H1 (cell line): Measurements from ENCODE around the gene ASIC5. TPM values are rescaled to one million over a fixed set of nuclear protein-coding genes. Genes with fewer than 3 reads are reported as not detected.

ENCODE experiments used
- CTCF ChIA-PET: fragments of 300-600 bp; sonication (Branson Sonifier 250); formaldehyde crosslinking; loops from one replicate; lab custom pipeline; 2021; ENCODE audit not compliant: partially characterized antibody; lab: Charles Lee
- POLR2A ChIA-PET: fragments of 300-600 bp; sonication (Branson Sonifier 250); formaldehyde crosslinking; loops from one replicate; lab custom pipeline; 2021; ENCODE audit warnings: inconsistent platforms; ENCODE audit not compliant: partially characterized antibody; lab: Charles Lee
- DNase-seq, 2 experiments: peaks; one replicate each; pipeline versions ENCODE4 v3.0.0 to v3.0.0-alpha.2; 2010 to 2022; ENCODE audit warnings: low spot score in 2 of 2, low read depth in 1 of 2, mixed read lengths in 1 of 2
- FAIRE-seq: peaks from 2 replicates; lab custom pipeline; 2011; peaks lifted over from hg19 to GRCh38; lab: Jason Lieb, UNC
- H2AFZ ChIP-seq: 2 replicates; pipeline ENCODE4 v1.8.1; 2012; ENCODE audit warnings: low read length, inconsistent platforms
- H2AK5ac ChIP-seq: 2 replicates; pipeline ENCODE4 v1.6.1; 2013; ENCODE audit warnings: low read depth, low read length
- H2BK120ac ChIP-seq: replicated peaks from 2 replicates; pipeline ENCODE3; 2013; ENCODE audit warnings: low read depth, low read length, inconsistent platforms
- H2BK12ac ChIP-seq: 2 replicates; pipeline ENCODE4 v1.6.1; 2013; ENCODE audit warnings: low read depth, low read length
- H2BK15ac ChIP-seq: 2 replicates; pipeline ENCODE4 v1.6.1; 2013; ENCODE audit warnings: low read length
- H2BK20ac ChIP-seq: 2 replicates; pipeline ENCODE4 v1.6.1; 2013; ENCODE audit warnings: low read length
- H2BK5ac ChIP-seq: 2 replicates; pipeline ENCODE4 v1.6.1; 2013; ENCODE audit warnings: low read depth, low read length
- H3K14ac ChIP-seq: 2 replicates; pipeline ENCODE4 v1.6.1; 2013; ENCODE audit warnings: inconsistent platforms; ENCODE audit not compliant: insufficient read length
- H3K18ac ChIP-seq: 2 replicates; pipeline ENCODE4 v1.6.1; 2013; ENCODE audit warnings: low read length; ENCODE audit errors: extremely low read depth
- H3K23ac ChIP-seq: 2 replicates; pipeline ENCODE4 v1.6.1; 2013; ENCODE audit warnings: inconsistent platforms; ENCODE audit not compliant: insufficient read length
- H3K23me2 ChIP-seq: 2 replicates; pipeline ENCODE4 v1.6.1; 2013; ENCODE audit warnings: low read depth, low read length
- H3K27ac ChIP-seq: 2 replicates; pipeline ENCODE4 v1.6.1; 2011; ENCODE audit warnings: low read depth, low read length, inconsistent platforms
- H3K27me3 ChIP-seq, 4 experiments: replicated peaks in 1 of 4; 1 replicate in 1 of 4; 2 replicates in 3 of 4; pipeline versions ENCODE4 v1.6.1 to v1.8.1; 2011 to 2013; ENCODE audit warnings: low read length in 3 of 4, mild to moderate bottlenecking in 3 of 4, inconsistent platforms in 2 of 4, mixed read lengths in 2 of 4, moderate library complexity in 1 of 4; ENCODE audit not compliant: control insufficient read depth in 3 of 4, insufficient read depth in 3 of 4; ENCODE audit errors: extremely low read depth in 1 of 4
- H3K36me3 ChIP-seq, 4 experiments: 2 replicates each; pipeline versions ENCODE4 v1.6.1 to v1.8.1; 2011 to 2013; ENCODE audit warnings: mild to moderate bottlenecking in 4 of 4, low read length in 3 of 4, moderate library complexity in 2 of 4, control low read depth in 1 of 4, inconsistent platforms in 1 of 4; ENCODE audit not compliant: insufficient read depth in 4 of 4, control insufficient read depth in 2 of 4
- H3K4ac ChIP-seq: replicated peaks from 2 replicates; pipeline ENCODE3; 2013; ENCODE audit warnings: low read length, low read depth, mixed read lengths, inconsistent platforms; ENCODE audit not compliant: insufficient read length
- H3K4me1 ChIP-seq, 4 experiments: replicated peaks in 1 of 4; 1 replicate in 1 of 4; 2 replicates in 3 of 4; pipeline versions ENCODE4 v1.6.1 to v1.8.1; 2011 to 2013; ENCODE audit warnings: low read length in 3 of 4, inconsistent platforms in 2 of 4, mixed read lengths in 1 of 4; ENCODE audit not compliant: insufficient read depth in 4 of 4, control insufficient read depth in 3 of 4
- H3K4me2 ChIP-seq, 2 experiments: 2 replicates each; pipeline versions ENCODE4 v1.6.1 to v1.8.1; 2011 to 2013; ENCODE audit warnings: low read depth in 2 of 2, low read length in 2 of 2, control low read depth in 1 of 2, inconsistent platforms in 1 of 2, mild to moderate bottlenecking in 1 of 2; ENCODE audit not compliant: insufficient read depth in 1 of 2
- H3K4me3 ChIP-seq, 4 experiments: fragments of 200-600, 300-600 bp in 1 of 4; sonication (generic), shearing (Covaris generic), sonication (Bioruptor Twin) in 1 of 4; 2 replicates each; pipeline versions ENCODE4 v1.5.1 to v1.8.1; 2011 to 2016; ENCODE audit warnings: low read length in 4 of 4, low read depth in 3 of 4, control low read depth in 2 of 4, inconsistent platforms in 2 of 4, mild to moderate bottlenecking in 2 of 4, mixed read lengths in 1 of 4, moderate library complexity in 1 of 4; ENCODE audit not compliant: insufficient read depth in 2 of 4; ENCODE audit errors: extremely low read depth in 1 of 4
- H3K56ac ChIP-seq: replicated peaks from 2 replicates; pipeline ENCODE3; 2013; ENCODE audit warnings: low read depth, mild to moderate bottlenecking, mixed read lengths, low read length, inconsistent platforms; ENCODE audit not compliant: insufficient read length
- H3K79me1 ChIP-seq: 2 replicates; pipeline ENCODE4 v1.6.1; 2013; ENCODE audit warnings: low read depth, low read length, control low read depth
- H3K79me2 ChIP-seq, 2 experiments: 2 replicates each; pipeline versions ENCODE4 v1.6.1 to v1.8.1; 2012 to 2013; ENCODE audit warnings: low read length in 2 of 2, mild to moderate bottlenecking in 2 of 2, inconsistent platforms in 1 of 2; ENCODE audit not compliant: insufficient read depth in 2 of 2, control insufficient read depth in 1 of 2
- H3K9ac ChIP-seq, 4 experiments: replicated peaks in 1 of 4; 1 replicate in 1 of 4; 2 replicates in 3 of 4; pipeline versions ENCODE4 v1.6.1 to v1.8.1; 2011 to 2013; ENCODE audit warnings: low read depth in 3 of 4, low read length in 3 of 4, control low read depth in 2 of 4, mild to moderate bottlenecking in 2 of 4, moderate library complexity in 2 of 4, inconsistent platforms in 1 of 4; ENCODE audit errors: extremely low read depth in 1 of 4
- H3K9me3 ChIP-seq, 2 experiments: 2 replicates each; pipeline versions ENCODE4 v1.6.1 to v1.8.1; 2012 to 2013; ENCODE audit warnings: mild to moderate bottlenecking in 2 of 2, moderate library complexity in 2 of 2, control low read depth in 1 of 2, inconsistent platforms in 1 of 2, low read depth in 1 of 2, low read length in 1 of 2, mixed read lengths in 1 of 2; ENCODE audit not compliant: insufficient read depth in 2 of 2
- H4K20me1 ChIP-seq, 2 experiments: replicated peaks in 1 of 2; 2 replicates each; pipeline versions ENCODE3 to v1.8.1; 2011 to 2013; ENCODE audit warnings: inconsistent platforms in 2 of 2, low read length in 2 of 2, mild to moderate bottlenecking in 1 of 2; ENCODE audit not compliant: insufficient read depth in 2 of 2, control insufficient read depth in 1 of 2
- H4K5ac ChIP-seq: 2 replicates; pipeline ENCODE4 v1.6.1; 2013; ENCODE audit warnings: low read length, low read depth, mixed read lengths, inconsistent platforms; ENCODE audit not compliant: insufficient read length
- H4K8ac ChIP-seq: 2 replicates; pipeline ENCODE4 v1.8.0; 2013; ENCODE audit warnings: mild to moderate bottlenecking, moderate library complexity, low read length, inconsistent platforms; ENCODE audit not compliant: insufficient read depth; ENCODE audit errors: extremely low read depth
- H4K91ac ChIP-seq: replicated peaks from 2 replicates; pipeline ENCODE3; 2013; ENCODE audit warnings: low read length, mixed read lengths, inconsistent platforms; ENCODE audit not compliant: insufficient read length
- ATF2 ChIP-seq: IDR thresholded peaks from 2 replicates; pipeline ENCODE4 v1.6.1; 2012; ENCODE audit warnings: low read length, inconsistent platforms
- ATF3 ChIP-seq: IDR thresholded peaks from 2 replicates; pipeline ENCODE4 v1.6.1; 2011; ENCODE audit warnings: low read depth, mild to moderate bottlenecking, low read length; ENCODE audit not compliant: insufficient read depth
- CEBPB ChIP-seq: IDR thresholded peaks from 2 replicates; pipeline ENCODE4 v1.6.1; 2012; ENCODE audit warnings: low read depth, low read length
- CHD2 ChIP-seq: IDR thresholded peaks from 2 replicates; pipeline ENCODE4 v1.6.1; 2012; ENCODE audit warnings: low read length, improper control_type of control experiment
- EP300 ChIP-seq, 2 experiments: IDR thresholded peaks; 1 replicate in 1 of 2; 2 replicates in 1 of 2; pipeline ENCODE4 v1.6.1; 2011 to 2012; ENCODE audit warnings: low read depth in 2 of 2, low read length in 2 of 2, mild to moderate bottlenecking in 2 of 2, borderline replicate concordance in 1 of 2, inconsistent platforms in 1 of 2, moderate library complexity in 1 of 2
- GTF2F1 ChIP-seq: IDR thresholded peaks from 2 replicates; pipeline ENCODE4 v1.6.1; 2012; ENCODE audit warnings: low read depth, low read length, improper control_type of control experiment, borderline replicate concordance
- KDM1A ChIP-seq: fragments of 200-600, 300-600 bp; sonication (generic); IDR thresholded peaks from 2 replicates; pipeline ENCODE4 v1.7.1; 2016; ENCODE audit warnings: mild to moderate bottlenecking, low read length, borderline replicate concordance
- NANOG ChIP-seq: IDR thresholded peaks from 2 replicates; pipeline ENCODE4 v1.6.1; 2011; ENCODE audit warnings: low read length, low read depth, mild to moderate bottlenecking, inconsistent platforms; ENCODE audit not compliant: insufficient read depth, poor library complexity, severe bottlenecking
- NRF1 ChIP-seq: IDR thresholded peaks from 2 replicates; pipeline ENCODE4 v1.6.1; 2011; ENCODE audit warnings: mild to moderate bottlenecking, low read depth, low read length, improper control_type of control experiment
- RNF2 ChIP-seq: fragments of 200-900, 300-1000 bp; sonication (generic); IDR thresholded peaks from 2 replicates; pipeline ENCODE4 v1.7.1; 2016; ENCODE audit warnings: borderline replicate concordance, low read depth, mild to moderate bottlenecking, antibody characterized with exemption, low read length; ENCODE audit not compliant: poor library complexity, severe bottlenecking; ENCODE audit errors: missing control alignments
- YY1 ChIP-seq: IDR thresholded peaks from 2 replicates; pipeline ENCODE4 v1.6.1; 2011; ENCODE audit warnings: low read depth, mild to moderate bottlenecking, low read length
- WGBS, 2 experiments: shearing (Covaris generic) in 1 of 2; methylation state at CpG; one replicate each; pipeline versions ENCODE4 v1.1.6 to v1.1.7; 2013 to 2015; ENCODE audit warnings: low lambda C conversion rate in 2 of 2, mixed read lengths in 2 of 2, inconsistent platforms in 1 of 2, low coverage in 1 of 2, missing lambda C conversion rate in 1 of 2; ENCODE audit not compliant: insufficient replicate concordance in 2 of 2, insufficient coverage in 1 of 2, insufficient read length in 1 of 2; ENCODE audit errors: extremely low coverage in 1 of 2, missing lambda C conversion rate in 1 of 2; 5-methylcytosine and 5-hydroxymethylcytosine counted together
- polyA plus RNA-seq, 7 experiments: library from polyadenylated mRNA; depleted of rRNA in 3 of 7; stranded (reverse) in 5 of 7; unstranded in 2 of 7; fragments of >200 nt in 5 of 7; fragments of 200-250 nt in 2 of 7; gene quantifications; 1 replicate in 5 of 7; 2 replicates in 1 of 7; 4 replicates in 1 of 7; pipeline versions ENCODE4 v1.2.1 to v1.2.3, GENCODE V29; 2011 to 2013; ENCODE audit warnings: missing spikeins in 2 of 7, mixed read lengths in 2 of 7
- total RNA-seq: library from RNA; stranded (reverse); fragmentation: NEBNext Ultra II Directional; extraction: Animal tissue kit (Norgen Biotek cat#: 25700); gene quantifications from 2 replicates; pipeline ENCODE4 v1.2.1, GENCODE V29; 2021

ASIC5 gene
- total and polyA plus RNA-seq, 2 of the 8 experiments (the other 6 are each of a cell fraction or from before 2014, with no cell fraction given), result not detected

GRCh38 chr4:155903453-155903852, 37.4 kb upstream of the ASIC5 start, which contains the start of gene TDO2:
Gene TDO2, plus strand, starts transcription at chr4:155903696. Its CDS starts 63 bp downstream, at chr4:155903759.
- H2BK120ac ChIP-seq, result no peak within 1 kb of the TSS
- CTCF ChIA-PET, result interaction anchor here (1.5 kb wide), 1 partner anchor 158 kb away, joined by 3 read pairs; no protein-coding TSS in a partner anchor

More at GRCh38 chr4:155903453-155903852, 37.4 kb upstream of the ASIC5 start, which contains the start of gene TDO2:
- peaks cover 0 to 2% (median 0%) of the 10 kb centered on the region in 4 experiments; a peak in 1 of 7 replicates for H3K4me1 ChIP-seq
- no peak within 1 kb of the TSS for H2AK5ac ChIP-seq
- H3K36me3 ChIP-seq, result no peaks in the 10 kb centered on the region
- H3K27ac ChIP-seq, result no peak within 1 kb of the TSS
- H3K27me3 ChIP-seq, result no peaks in the 10 kb centered on the region
- no peaks in the 10 kb centered on the region for H3K23me2 ChIP-seq
- POLR2A ChIA-PET, result interaction anchor here (0.7 kb wide), 1 partner anchor 1045 kb away, joined by 3 read pairs; no protein-coding TSS in a partner anchor
- no peaks in the 10 kb centered on the region for H3K79me2 ChIP-seq
- H2BK12ac ChIP-seq, result no peak within 1 kb of the TSS
- H3K9ac ChIP-seq, result no peak within 1 kb of the TSS
- no peak for DNase-seq
- H3K79me1 ChIP-seq, result no peaks in the 10 kb centered on the region
- no peak within 1 kb of the TSS for H3K14ac ChIP-seq
- no peak within 1 kb of the TSS for H3K18ac ChIP-seq
- H4K91ac ChIP-seq, result no peak within 1 kb of the TSS
- no peaks in the 10 kb centered on the region for H3K9me3 ChIP-seq
- no peak within 1 kb of the TSS for H4K8ac ChIP-seq
- 89% methylated on average over 1 of the region's 1 CpG; no CpG with 5 or more reads in 1 of the 2 experiments for WGBS, 2 experiments
- no peak for TF ChIP-seq NRF1
- TF ChIP-seq EP300 (IDR thresholded peaks at IDR 0.05; ENCODE audit: borderline replicate concordance in 1 of 2, low read depth in 2 of 2, low read length in 2 of 2), result no peak
- no peak for TF ChIP-seq KDM1A
- TF ChIP-seq NANOG, result no peak
- TF ChIP-seq GTF2F1, result no peak
- no peak for TF ChIP-seq CEBPB
- TF ChIP-seq YY1, result no peak
- no peak for TF ChIP-seq CHD2
- TF ChIP-seq RNF2, result no peak
- no peak for TF ChIP-seq ATF2
- no peak for TF ChIP-seq ATF3
- H2AFZ ChIP-seq, result no peak within 1 kb of the TSS
- no peak within 1 kb of the TSS for H3K4me2 ChIP-seq
- H4K20me1 ChIP-seq, result no peaks in the 10 kb centered on the region
- no peak within 1 kb of the TSS for H3K56ac ChIP-seq
- H3K23ac ChIP-seq, result no peak within 1 kb of the TSS
- no peak within 1 kb of the TSS for H2BK15ac ChIP-seq
- no peak within 1 kb of the TSS for H4K5ac ChIP-seq
- H2BK5ac ChIP-seq, result no peak within 1 kb of the TSS
- FAIRE-seq, result no peak
- H2BK20ac ChIP-seq, result no peak within 1 kb of the TSS
- no peak within 1 kb of the TSS for H3K4me3 ChIP-seq
- H3K4ac ChIP-seq, result no peak within 1 kb of the TSS
